Prostate gland (tissue), 2 donors: Measurements from ENCODE around the gene RNF220.

Experiments
- CTCF ChIP-seq, 4 experiments: fragments of 200-600 bp in 2 of 4; fragments of 450-650 bp in 2 of 4; sonication (generic) in 2 of 4; IDR thresholded peaks; 1 replicate in 3 of 4; 2 replicates in 1 of 4; pipeline ENCODE4 v1.5.1; 2016 to 2019; ENCODE audit warnings: antibody characterized with exemption in 4 of 4, mild to moderate bottlenecking in 2 of 4, moderate library complexity in 2 of 4
- POLR2AphosphoS5 ChIP-seq: sonication (generic); formaldehyde crosslinking; IDR thresholded peaks from one replicate; pipeline ENCODE4 v1.6.1; 2017; ENCODE audit warnings: antibody characterized with exemption

- TF ChIP-seq POLR2AphosphoS5 (no peak), CTCF (IDR thresholded peaks at IDR 0.05) (no peak)
These were observed 279.5 kb downstream of the RNF220 start for GRCh38 chr1:44684525-44684924.
